T-helper 17 cell (primary cell): ENCODE measurements around the gene R3HDM4. TPM values are rescaled to one million over a fixed set of nuclear protein-coding genes. Genes with fewer than 3 reads are reported as not detected.
"Not testable (repeated sequence)": the region's sequence is repeated elsewhere in the genome, so short reads cannot be mapped to it uniquely, and the experiment has no call there.

Source experiments
- ATAC-seq: fragments of 150-1000 bp; cut with Tn5 transposase; 2 replicates; pipeline ENCODE4 v1.10.0; 2021; ENCODE audit warnings: mild to moderate bottlenecking, moderate library complexity
- DNase-seq, 3 donors: peaks; one replicate each; pipeline versions ENCODE4 v3.0.0 to v3.0.0-alpha.2; 2020 to 2021
- H3K9me3 ChIP-seq: one replicate; pipeline ENCODE4 v1.7.0; 2013; ENCODE audit warnings: low read length, mild to moderate bottlenecking; ENCODE audit not compliant: control insufficient read depth, poor library complexity, severe bottlenecking
- H3K27ac Mint-ChIP-seq: one replicate; pipeline ENCODE4 v1.8.0; 2022; ENCODE audit warnings: mild to moderate bottlenecking, moderate library complexity, mixed read lengths
- H3K27me3 Mint-ChIP-seq: one replicate; pipeline ENCODE4 v1.8.0; 2022; ENCODE audit warnings: mixed read lengths
- H3K36me3 Mint-ChIP-seq: one replicate; pipeline ENCODE4 v1.8.0; 2022; ENCODE audit warnings: low read depth, mixed read lengths
- H3K4me1 Mint-ChIP-seq: one replicate; pipeline ENCODE4 v1.8.0; 2022; ENCODE audit warnings: mild to moderate bottlenecking, mixed read lengths
- H3K4me3 Mint-ChIP-seq: one replicate; pipeline ENCODE4 v1.8.0; 2022; ENCODE audit warnings: mild to moderate bottlenecking, moderate library complexity, mixed read lengths
- total RNA-seq, 4 donors: library from RNA in 2 of 4; stranded (reverse) in 2 of 4; gene quantifications; one replicate each; pipeline ENCODE4 v1.2.3 and lab custom pipeline; 2022 to 2026

Gene R3HDM4
- total RNA-seq, 2 donors from 2014 or later, result 233 to 243 TPM

DNA sequence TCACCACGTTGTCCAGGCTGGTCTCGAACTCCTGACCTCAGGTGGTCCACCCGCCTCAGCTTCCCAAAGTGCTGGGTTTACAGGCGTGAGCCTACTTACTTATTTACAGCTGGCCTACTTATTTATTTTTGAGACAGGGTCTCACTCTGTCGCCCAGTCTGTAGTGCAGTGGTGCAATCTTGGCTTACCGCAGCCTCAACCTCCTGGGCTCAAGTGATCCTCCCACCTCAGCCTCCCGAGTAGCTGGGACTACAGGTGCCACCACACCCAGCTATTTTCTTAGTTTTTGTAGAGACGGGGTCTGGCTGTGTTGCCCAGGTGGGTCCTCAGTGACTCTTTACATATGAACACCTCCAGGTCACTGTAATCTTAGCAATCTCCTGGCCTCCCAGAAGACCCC is 63.8 kb downstream of the R3HDM4 start:
- not testable (repeated sequence) for H3K4me1 Mint-ChIP-seq, H3K9me3 ChIP-seq, H3K4me3 Mint-ChIP-seq, DNase-seq, H3K36me3 Mint-ChIP-seq, H3K27ac Mint-ChIP-seq, ATAC-seq
- H3K27me3 Mint-ChIP-seq, result peaks cover 24% of the 10 kb centered on the region

DNA sequence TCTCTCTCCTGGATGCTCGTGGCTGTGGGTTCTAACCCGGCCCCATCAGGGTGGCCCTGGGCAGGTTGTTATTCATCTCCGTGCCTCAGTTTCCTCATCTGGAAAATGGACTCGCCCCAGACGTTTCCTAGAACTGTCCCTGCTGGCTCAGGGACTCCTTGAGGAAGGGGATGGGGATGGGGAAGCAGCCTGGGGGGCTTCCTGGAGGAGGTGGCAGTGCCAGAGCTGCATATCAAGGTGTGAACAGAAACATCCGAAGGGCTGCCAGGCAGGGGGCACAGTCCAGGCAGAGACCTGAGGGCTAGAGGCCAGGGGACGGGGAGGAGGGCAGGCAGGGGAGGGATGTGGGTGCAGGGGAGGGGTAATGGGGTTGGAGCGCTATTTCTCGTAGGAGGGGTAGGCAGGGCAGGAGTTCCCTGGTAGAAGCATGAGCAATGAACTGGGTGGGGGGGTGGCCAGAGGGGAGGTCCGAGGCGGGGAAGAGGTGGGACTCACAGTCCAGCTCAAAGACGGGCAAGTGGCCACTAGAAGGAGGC is 64.6 kb downstream of the R3HDM4 start:
- DNase-seq (no peak), ATAC-seq (no peak)
- Mint-ChIP-seq H3K4me3 (no peak overlapping the region), H3K4me1 (peaks cover 5% of the 10 kb centered on the region), H3K27ac (no peak overlapping the region), H3K36me3 (peaks cover 3% of the 10 kb centered on the region), H3K27me3 (peaks cover 24% of the 10 kb centered on the region)
- no peaks in the 10 kb centered on the region for H3K9me3 ChIP-seq

Other genes with a start within 250 kb of the R3HDM4 start
- gene FSTL3, start 236.8 kb downstream of the R3HDM4 start, total RNA-seq, result 1 to 10 TPM; 1.3 to 2.0 TPM
- gene PRSS57, start 217.8 kb downstream of the R3HDM4 start, total RNA-seq, result not detected
- not detected for gene PALM, start 204.3 kb downstream of the R3HDM4 start, total RNA-seq
- not detected for gene MISP, start 162.1 kb downstream of the R3HDM4 start, total RNA-seq
- gene PTBP1, start 115.8 kb downstream of the R3HDM4 start, total RNA-seq, result 100 to 1,000 TPM; 334 to 341 TPM
- gene PLPPR3, start 91.3 kb downstream of the R3HDM4 start, total RNA-seq, result not detected
- 1 to 10 TPM in 1 of 2 donors, under 1 TPM in 1; 0.90 to 1.2 TPM for gene AZU1, start 85.4 kb downstream of the R3HDM4 start, total RNA-seq
- gene PRTN3, start 72.2 kb downstream of the R3HDM4 start, total RNA-seq, result not detected
- not detected for gene ELANE, start 60.9 kb downstream of the R3HDM4 start, total RNA-seq
- 1 to 10 TPM; 1.9 to 5.3 TPM for gene CFD, start 53.6 kb downstream of the R3HDM4 start, total RNA-seq
- 10 to 100 TPM; 59.6 to 71.3 TPM for gene MED16, start 20.0 kb downstream of the R3HDM4 start, total RNA-seq
- not detected for gene RNU6-9, start 19.7 kb downstream of the R3HDM4 start, total RNA-seq
- under 1 TPM; 0.94 to 0.99 TPM for gene KISS1R, start 4.1 kb upstream of the R3HDM4 start, total RNA-seq
- gene ARID3A, start 12.8 kb upstream of the R3HDM4 start, total RNA-seq, result 10 to 100 TPM in 1 of 2 donors, 1 to 10 TPM in 1; 8.1 to 11.8 TPM
- gene WDR18, start 71.1 kb upstream of the R3HDM4 start, total RNA-seq, result 10 to 100 TPM; 18.2 to 42.8 TPM
- 1 to 10 TPM in 1 of 2 donors, not detected in 1; 1.8 TPM for gene GRIN3B, start 87.2 kb upstream of the R3HDM4 start, total RNA-seq
- gene TMEM259, start 107.9 kb upstream of the R3HDM4 start, total RNA-seq, result 100 to 1,000 TPM; 270 to 318 TPM
- not detected for gene RNU6-2, start 108.3 kb upstream of the R3HDM4 start, total RNA-seq
- 100 to 1,000 TPM; 263 to 301 TPM for gene CNN2, start 113.4 kb upstream of the R3HDM4 start, total RNA-seq
- gene ABCA7, start 126.9 kb upstream of the R3HDM4 start, total RNA-seq, result 100 to 1,000 TPM; 107 to 112 TPM
- 100 to 1,000 TPM; 603 to 646 TPM for gene ARHGAP45, start 153.9 kb upstream of the R3HDM4 start, total RNA-seq
- gene POLR2E, start 182.2 kb upstream of the R3HDM4 start, total RNA-seq, result 10 to 100 TPM; 63.8 to 81.4 TPM
- 100 to 1,000 TPM; 184 to 187 TPM for gene GPX4, start 190.8 kb upstream of the R3HDM4 start, total RNA-seq